Stimulated activated CD4-positive, alpha-beta T cell treated with anti-CD3 and anti-CD28 coated beads, Interleukin-2, amount 100 ng/mL, for 24 hours (primary cell): Measurements from ENCODE around the gene NPAS3.

ENCODE experiments used
- DNase-seq, 2 donors: peaks; one replicate each; pipeline ENCODE4 v3.0.0-alpha.2; 2020

NPAS3 gene

DNA sequence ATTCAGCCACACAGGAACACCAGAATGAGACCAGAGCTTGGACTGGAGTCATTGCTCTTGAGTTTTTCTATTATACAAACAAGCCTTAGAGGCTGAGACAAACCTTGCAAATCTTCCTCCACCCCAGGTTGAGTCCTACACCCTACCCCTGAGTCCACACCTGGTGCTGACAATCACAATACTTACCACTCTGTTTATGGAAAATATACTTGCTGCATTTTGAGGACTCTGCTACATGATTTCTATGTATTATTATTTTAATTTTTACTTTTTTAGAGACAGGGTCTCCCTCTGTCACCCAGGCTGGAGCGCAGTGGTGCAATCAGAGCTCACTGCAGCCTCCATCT lies 910.7 kb downstream of the NPAS3 start:
- DNase-seq: no peak

DNA sequence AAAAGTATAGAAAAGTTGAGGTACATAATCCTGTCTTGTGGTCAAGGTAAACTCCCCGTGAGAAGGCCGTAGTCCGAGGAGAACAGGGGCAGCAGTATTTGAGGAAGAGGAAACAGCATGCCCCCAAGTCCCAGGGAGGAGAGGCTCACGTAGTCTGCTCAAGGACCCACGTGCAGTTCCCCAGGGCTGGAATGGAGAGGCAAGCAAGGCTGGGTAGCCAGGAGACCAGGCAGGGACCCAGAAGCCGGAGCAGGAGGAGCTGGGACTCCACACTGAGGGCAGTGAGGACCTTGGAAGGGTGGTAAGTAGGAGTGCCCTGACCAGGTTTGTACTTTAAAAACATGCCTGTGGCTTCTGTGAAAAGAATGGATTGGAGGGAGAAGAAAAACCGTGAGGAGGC lies 912.1 kb downstream of the NPAS3 start:
- DNase-seq: no peak

GRCh38 chr14:33851366-33851765 lies 912.7 kb downstream of the NPAS3 start:
- no peak for DNase-seq

GRCh38 chr14:33851931-33852330 lies 913.3 kb downstream of the NPAS3 start:
- DNase-seq: no peak
